Caki2 (cell line): ENCODE data around the gene OLFML2A. TPM values are rescaled to one million over a fixed set of nuclear protein-coding genes. Genes with fewer than 3 reads are reported as not detected.
"Not testable (repeated sequence)": the region's sequence is repeated elsewhere in the genome, so short reads cannot be mapped to it uniquely, and the experiment has no call there.

ENCODE experiments used
- DNase-seq: peaks from one replicate; pipeline ENCODE4 v3.0.0-alpha.2; 2015; ENCODE audit warnings: low read depth
- in situ Hi-C: cut with HindIII; loops from 2 replicates; pipeline ENCODE4 v1.10.0; 2016; ENCODE audit warnings: low sequenced_read_pairs, low pct_unique_long_range_greater_than_20kb, mixed read lengths
- total RNA-seq: library from RNA; depleted of rRNA; stranded (reverse); fragments of >200 nt; shearing (Covaris generic); gene quantifications from 2 replicates; pipeline ENCODE4 v1.2.3, GENCODE V29; 2014; ENCODE audit warnings: low replicate concordance

The OLFML2A gene
- total RNA-seq, 1 experiment from 2014 or later: 14.9 TPM

DNA sequence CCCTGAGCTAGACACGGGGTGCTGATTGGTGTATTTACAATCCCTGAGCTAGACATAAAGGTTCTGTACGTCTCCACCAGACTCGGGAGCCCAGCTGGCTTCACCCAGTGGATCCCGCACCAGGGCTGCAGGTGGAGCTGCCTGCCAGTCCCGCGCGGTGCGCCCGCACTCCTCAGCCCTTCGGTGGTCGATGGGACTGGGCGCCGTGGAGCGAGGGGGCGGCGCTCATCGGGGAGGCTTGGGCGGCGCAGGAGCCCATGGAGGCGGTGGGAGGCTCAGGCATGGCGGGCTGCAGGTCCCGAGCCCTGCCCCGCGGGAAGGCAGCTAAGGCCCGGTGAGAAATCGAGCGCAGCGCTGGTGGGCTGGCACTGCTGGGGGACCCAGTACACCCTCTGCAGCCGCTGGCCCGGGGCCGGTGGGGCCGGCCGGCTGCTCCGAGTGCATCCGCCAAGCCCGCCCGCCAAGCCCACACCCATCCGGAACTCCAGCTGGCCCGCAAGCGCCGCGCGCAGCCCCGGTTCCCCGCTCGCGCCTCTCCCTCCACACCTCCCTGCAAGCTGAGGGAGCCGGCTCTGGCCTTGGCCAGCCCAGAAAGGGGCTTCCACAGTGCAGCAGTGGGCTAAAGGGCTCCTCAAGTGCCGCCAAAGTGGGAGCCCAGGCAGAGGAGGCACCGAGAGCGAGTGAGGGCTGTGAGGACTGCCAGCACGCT, 61.8 kb downstream of the OLFML2A start:
- in situ Hi-C loops: not testable (repeated sequence)

DNA sequence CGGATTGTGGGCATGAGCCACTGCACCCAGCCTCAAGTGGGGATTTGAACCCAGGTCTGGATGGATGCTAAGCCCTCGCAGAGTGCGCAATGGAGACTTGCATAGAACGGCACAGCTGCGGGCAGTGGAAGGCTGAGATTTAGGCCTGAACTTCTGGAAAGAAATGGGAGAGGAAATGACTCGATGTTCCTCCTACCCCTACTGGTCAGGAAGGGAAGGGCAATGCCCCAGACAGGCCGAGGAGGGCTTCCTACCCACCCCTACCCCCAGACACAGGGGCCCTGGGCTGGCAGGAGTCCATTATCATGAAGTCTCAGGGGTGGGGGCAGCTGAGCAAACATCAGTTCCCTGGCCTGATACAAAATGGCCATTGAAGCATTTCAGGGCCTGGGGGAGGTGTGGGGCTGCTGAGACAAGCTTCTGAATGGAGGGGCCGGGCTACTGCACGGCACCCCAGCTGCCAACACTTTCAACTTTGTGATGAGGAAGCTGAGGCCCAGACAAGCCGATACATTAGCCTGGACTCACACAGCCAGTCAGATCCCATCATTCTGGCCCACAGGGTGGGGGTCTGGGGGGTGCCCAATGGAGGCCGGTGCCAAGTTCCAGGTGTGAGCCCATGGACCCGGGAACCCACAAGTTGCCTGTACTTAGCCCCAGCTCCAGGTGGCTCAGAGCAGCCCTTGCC, 62.8 kb downstream of the OLFML2A start:
- in situ Hi-C loops: no loop called here
- DNase-seq: no peak

More for the DNA sequence above, 61.8 kb downstream of the OLFML2A start:
- DNase-seq: not testable (repeated sequence)

DNA sequence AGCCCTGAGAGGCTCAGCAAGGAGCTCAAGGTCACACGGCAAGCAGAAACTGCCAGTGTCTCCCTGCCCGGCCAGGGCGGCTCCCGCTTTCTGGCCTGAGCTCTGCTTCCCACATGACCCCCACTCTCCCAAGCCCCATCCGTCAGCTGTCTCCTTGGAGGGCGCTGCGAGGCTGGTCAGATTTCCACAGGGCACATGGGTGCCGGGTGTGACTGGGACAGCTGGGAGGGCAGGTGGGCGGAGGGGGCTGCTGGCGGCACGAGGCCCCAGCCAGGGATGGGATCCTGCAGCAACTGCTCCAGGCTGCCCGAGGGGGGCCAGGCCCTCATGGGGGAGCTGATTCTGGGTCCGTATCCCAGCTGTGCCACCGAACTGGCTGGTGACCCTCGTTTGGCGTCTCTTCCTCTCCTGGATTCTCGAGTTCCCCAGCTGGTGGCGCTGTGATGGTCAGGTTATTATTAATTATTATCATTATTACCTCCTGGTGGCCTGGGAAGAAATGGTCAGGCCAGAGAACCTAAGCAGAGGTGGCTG, 63.4 kb downstream of the OLFML2A start:
- in situ Hi-C loops: no loop called here

DNA sequence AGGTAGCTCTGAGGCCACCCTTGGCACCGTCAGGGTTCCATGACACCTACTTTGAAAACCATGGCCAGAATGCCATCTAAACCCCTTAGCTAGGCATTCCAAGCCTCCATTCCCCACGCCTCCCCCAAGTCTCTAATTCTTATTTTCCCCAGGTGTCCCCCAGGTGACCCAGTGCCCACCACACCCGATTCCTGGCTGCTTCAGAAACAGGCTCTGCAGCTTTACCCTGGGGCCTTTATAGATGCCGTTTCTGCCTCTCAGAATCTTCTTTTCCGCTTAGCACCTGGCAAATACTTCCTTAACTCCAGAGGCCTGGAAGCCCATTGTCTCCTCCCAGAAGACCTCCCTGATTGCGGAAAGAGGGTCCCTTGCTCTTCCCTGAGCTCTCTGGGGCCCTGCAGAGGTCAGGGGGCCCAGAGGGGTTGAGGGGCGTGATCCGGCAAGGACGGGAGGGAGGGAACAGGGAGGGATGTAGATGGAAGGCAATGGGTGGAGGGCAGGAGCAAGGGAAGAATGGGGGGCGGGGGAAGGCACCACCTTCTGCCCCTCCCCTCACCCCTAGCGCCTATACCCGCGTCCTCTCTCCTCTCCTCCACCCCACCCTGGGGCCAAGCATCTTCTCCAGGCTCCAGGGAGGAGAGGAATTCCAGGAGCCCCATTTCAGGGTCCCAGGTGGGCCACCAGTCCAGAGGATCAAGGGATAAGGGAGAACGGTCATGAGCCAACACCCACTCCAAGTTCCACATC, 64.3 kb downstream of the OLFML2A start:
- in situ Hi-C loops: no loop called here
- no peak for DNase-seq

More for the DNA sequence above, 63.4 kb downstream of the OLFML2A start:
- no peak for DNase-seq

DNA sequence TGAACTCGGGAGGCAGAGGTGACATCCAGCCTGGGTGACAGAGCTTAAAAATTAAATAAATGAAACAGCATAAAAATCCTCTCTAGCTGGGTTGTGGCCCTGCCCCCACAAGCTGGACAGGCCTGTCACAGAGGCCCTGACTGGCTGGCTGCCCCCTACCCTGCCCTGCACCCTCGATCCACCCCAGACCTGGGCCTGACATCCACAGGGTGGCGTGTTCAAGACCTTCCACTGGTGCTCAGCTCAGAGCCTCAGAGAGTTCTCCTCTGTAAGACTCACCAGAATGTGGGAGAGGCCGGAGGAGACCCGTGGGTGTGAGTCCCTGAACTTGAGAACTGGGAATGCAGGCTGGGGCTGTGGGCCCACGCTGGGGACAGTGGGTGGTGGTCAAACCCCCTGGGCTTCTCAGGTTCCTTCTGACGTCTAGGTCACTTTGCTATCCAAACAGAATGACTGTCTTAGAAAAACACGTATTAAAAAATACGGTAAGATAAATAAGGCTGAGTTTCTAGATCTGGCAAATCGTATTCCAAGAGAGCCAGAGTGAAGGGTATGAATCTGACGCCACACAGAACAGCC, 66.6 kb downstream of the OLFML2A start:
- in situ Hi-C loops: no loop called here
- no peak for DNase-seq

DNA sequence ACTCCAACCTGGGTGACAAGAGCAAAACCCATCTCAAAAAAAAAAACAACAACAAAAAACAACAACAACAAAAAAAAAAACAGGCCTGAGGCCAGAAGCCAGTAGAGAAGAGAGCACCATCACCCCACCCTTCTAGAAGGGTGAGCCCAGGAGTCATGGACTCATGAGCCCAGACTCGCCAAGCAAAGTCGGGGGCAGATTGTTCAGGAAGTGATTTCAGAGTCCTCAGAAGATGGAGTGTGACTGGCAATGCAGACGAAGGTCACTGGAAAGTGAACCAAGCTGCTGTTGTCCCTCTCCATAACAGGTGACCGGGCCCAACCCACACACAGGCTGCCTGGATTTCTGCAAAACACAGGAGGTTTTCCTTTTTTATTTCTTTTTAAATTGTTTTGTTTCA, 67.4 kb downstream of the OLFML2A start:
- in situ Hi-C loops: no loop called here

DNA sequence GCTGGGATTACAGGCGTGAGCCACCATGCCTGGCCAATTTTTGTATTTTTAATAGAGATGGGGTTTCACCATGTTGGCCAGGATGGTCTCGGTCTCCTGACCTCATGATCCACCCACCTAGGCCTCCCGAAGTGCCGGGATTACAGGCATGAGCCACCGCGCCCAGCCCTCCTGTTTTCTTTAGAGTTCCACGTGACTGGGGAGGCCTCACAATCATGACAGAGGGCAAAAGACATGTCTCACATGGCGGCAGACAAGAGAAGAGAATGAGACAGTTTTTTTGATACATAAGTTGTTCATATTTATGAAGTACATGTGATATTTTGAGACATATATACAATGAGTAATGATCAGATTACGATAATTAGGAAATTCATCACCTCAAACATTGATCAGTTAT, 69.5 kb downstream of the OLFML2A start:
- in situ Hi-C loops, DNase-seq: not testable (repeated sequence)

More for the DNA sequence above, 67.4 kb downstream of the OLFML2A start:
- DNase-seq: no peak

DNA sequence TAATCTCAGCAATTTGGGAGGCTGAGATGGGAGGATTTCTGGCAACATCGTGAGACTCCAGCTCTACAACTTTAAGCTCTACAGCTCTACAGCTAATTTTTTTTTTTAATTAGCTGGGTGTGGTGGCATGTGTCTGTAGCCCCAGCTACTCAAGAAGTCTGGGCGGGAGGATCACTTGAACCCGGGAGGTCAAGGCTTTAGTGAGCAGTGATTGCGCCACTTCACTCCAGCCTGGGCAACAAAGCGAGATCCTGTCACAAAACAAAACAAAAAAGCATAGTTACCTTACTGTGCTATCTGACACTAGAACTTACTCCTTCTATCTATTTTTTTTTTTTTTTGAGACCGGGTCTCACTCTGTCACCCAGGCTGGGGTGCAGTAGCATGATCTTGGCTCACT, 70.0 kb downstream of the OLFML2A start:
- DNase-seq: no peak
- in situ Hi-C loops: no loop called here

DNA sequence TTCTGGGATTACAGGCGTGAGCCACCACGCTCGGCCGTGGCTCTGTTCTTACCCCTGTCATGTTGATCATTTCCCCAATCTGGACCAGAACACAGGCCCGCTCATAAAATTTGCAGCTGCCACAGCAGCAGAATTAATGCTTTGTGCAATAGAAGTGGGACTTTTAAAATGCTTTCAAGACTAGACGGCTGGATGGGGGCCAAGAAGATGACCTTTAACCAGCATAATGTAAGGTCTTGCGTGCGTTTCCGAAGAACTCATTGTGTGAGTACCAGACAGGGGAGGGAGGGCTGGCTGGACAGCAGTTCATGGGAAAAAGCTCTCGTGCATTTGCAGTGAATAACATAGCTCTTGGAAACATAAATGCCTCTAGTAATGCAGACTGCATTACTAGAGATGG, 72.9 kb downstream of the OLFML2A start:
- DNase-seq: no peak
- in situ Hi-C loops: no loop called here

DNA sequence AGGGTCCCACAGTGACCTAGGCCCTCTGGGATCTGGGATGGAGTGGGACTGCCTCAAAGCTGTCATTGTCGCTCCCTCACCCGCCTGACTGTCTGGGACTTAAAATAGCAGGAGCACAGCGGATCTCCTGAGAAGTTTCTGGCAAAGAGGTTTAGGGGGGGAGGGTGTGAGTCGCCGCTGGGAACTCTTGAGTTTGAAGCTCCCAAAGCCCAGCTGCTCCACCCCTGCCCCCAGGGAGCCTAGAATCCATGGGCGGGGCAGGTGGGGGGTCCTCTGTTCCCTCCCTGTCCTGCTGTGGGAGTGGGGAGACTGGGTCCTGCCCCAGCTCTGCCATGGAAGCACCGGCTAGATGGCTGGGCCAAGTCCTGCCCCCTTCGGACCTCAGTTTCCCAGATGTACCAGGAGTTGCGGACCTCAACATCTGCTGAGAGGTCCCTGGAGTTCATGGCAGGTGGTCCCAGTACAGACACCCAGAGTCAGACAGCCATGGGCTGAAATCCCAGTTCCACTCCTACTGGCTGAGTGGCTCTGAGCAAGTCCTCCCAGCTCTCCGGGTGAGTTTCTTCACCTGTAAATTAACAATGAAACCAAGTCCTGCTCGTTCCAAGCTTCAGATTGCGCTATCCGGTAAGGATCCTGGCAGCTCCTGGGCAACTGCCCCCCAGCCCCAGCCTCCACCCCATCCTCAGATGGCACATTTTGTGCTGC, 75.3 kb downstream of the OLFML2A start:
- in situ Hi-C loops: no loop called here
- no peak for DNase-seq

DNA sequence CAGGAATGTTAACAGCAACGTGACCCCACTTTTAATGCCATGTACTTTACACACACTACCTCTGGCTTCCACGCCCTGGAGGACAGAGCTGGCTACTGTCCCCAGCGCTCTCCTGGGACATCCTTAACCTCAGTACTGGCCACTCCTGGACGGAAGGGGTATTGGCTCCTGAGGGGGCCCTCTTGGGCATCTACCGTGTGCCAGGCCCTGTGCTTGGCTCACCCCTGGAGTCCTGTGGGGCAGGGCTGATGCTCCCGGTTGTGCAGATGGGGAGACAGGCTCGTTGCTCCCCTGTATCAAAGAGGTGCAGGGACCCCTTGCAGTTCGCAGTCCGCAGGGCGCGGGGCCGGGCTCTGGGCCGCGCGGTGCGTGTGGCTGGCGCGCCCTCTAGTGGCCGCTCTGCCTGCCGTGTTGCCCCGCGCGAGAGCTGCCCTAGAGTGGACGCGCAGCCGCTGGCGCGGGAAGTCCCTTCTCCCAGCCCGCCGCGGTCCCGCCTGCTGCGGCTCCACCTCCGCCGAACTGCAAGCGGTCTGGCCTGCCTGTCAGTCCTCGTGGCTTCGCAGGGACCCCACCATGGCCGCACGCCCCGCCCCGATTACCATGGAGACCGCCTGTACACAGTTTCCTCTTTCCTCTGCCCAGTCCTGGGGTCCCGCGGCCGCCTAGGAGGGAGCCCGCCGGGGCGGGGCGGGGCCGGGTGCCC, 76.0 kb downstream of the OLFML2A start, which contains the start of gene WDR38:
TSS of gene WDR38 (plus strand) at position 632 of the 703 bp plus-strand sequence. CDS start 72 bp downstream, outside the sequence.
- in situ Hi-C loops: no loop called here
- DNase-seq: peak; percentile 80

DNA sequence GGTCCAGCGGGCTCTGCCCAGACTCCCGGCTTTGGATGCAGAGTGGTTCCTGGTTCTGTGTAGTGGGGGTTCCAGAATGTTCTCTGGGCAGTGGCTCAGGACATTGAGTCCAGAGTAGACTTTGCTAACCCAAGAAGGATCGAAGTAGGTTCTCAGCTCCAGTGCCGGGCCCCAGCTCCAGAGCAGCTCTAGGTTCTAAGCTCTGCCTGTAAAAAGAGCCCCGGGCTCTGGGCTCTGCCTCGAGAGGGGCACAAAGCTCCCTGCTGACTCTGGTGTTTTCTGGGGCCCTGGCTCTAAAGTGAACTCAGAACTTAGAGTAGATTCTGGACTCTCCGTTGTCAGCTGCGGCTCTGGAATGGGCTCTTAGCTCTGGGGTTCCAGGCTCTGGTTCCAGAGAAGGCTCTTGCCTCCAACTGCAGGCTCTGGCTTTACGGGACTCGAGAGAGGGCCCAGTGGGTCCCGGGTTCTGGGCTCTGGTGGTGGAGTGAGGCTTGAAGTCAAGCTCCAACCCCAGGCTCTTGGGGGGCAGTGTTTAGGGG, 76.7 kb downstream of the OLFML2A start:
- in situ Hi-C loops: no loop called here
- no peak for DNase-seq

DNA sequence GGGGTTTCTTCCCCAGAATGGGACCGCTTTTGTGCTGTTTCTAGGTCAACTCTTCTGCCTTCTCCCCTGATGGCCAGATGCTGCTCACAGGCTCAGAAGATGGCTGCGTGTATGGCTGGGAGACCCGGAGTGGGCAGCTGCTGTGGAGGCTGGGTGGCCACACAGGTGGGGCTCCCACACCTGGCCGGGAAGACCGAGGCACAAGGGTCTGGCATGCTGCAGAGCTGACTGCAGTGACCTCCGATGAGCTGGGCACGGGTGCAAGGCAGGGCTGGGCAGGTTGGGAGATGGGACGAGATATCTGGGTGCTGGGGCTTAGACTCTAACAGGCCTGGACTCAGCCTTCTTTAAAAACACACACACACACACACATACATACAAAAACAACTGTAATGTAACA, 77.2 kb downstream of the OLFML2A start:
- in situ Hi-C loops: no loop called here
- no peak for DNase-seq

DNA sequence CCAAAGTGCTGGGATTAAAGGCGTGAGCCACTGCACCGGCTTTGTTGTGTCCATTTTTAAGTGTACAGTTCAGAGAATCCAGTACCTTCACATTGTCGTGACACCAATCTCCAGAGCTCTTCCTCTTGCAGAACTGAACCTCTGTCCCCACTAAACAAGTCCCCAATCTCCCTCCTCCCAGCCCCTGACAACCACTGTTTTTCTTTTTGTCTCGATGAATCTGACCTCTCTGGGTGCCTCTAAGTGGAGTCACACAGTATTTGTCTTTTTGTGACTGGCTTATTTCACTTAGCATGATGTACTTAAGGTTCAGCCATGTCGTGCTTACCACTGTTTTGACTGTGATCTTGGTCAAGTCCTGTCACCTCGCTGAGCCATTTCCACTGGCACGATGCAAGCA, 77.9 kb downstream of the OLFML2A start:
- DNase-seq: no peak
- in situ Hi-C loops: no loop called here

DNA sequence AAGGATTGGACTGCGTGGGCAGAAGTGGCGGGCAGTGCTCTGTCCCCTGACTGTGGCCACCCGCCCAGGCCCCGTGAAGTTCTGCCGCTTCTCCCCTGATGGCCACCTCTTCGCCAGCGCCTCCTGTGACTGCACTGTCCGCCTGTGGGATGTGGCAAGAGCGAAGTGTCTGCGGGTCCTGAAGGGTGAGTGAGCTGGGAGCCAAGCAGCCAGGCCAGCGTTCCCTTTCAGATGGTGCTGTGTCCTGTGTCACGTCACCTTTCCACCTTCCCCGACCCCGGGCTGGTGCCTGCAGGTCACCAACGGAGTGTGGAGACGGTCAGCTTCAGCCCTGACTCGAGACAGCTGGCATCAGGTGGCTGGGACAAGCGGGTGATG, 78.6 kb downstream of the OLFML2A start:
- no peak for DNase-seq
- in situ Hi-C loops: no loop called here

DNA sequence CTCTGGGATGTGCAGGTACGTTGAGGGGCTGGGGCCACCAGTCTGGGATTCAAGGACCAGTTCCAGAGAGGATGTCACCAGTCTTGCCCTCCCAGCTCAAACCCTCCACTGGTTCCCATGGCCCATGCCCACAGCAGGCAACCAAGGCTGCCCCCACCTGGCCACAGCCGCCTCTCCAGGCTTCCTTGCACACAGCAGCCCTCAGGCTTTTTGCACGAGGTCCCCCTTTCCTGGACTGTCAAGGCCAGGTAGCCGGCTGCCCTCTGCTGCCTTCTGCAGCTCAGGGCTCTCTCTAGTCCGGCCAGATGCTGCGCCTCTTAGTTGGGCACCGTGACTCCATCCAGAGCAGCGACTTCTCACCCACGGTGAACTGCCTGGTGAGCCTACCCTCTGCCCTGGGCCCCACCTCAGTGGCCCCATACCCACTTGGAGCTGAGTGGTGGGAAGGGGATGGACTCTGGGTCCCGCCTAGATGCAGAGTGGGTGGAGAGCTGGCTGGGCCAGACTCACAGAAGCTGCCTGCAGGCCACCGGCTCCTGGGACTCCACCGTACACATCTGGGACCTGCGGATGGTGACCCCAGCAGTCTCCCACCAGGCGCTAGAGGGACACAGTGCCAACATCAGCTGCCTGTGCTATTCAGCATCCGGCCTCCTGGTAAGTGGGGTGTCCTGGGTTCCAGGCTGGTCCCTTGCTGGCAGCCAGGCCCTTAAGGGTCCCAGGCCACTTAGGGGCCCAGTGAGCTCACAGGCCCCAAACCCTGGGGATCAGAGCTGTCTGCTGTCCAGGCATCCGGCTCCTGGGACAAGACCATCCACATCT, 79.2 kb downstream of the OLFML2A start:
- in situ Hi-C loops: no loop called here
- peak; percentile 27 for DNase-seq
